HEK293T (cell line): ENCODE results near the gene SRD5A3.

Experiments used
- BHLHE40 ChIP-seq: fragments of 450-650 bp; IDR thresholded peaks from 2 replicates; pipeline ENCODE4 v1.6.1; 2016; ENCODE audit warnings: mild to moderate bottlenecking, moderate library complexity, borderline replicate concordance
- FOXM1 ChIP-seq: fragments of 450-650 bp; IDR thresholded peaks from 2 replicates; pipeline ENCODE4 v1.6.1; 2017; ENCODE audit warnings: mild to moderate bottlenecking, borderline replicate concordance
- NFRKB ChIP-seq: fragments of 450-650 bp; IDR thresholded peaks from 2 replicates; pipeline ENCODE4 v1.6.1; 2016; ENCODE audit warnings: mild to moderate bottlenecking, moderate library complexity
- SP1 ChIP-seq: fragments of 450-650 bp; IDR thresholded peaks from 2 replicates; pipeline ENCODE4 v1.6.1; 2017
- SUZ12 ChIP-seq: fragments of 450-650 bp; IDR thresholded peaks from 2 replicates; pipeline ENCODE4 v1.6.1; 2016; ENCODE audit warnings: mild to moderate bottlenecking
- ZNF384 ChIP-seq: fragments of 450-650 bp; IDR thresholded peaks from 2 replicates; pipeline ENCODE4 v1.6.1; 2016
- TF ChIP-seq, protein P1 (sequence below): fragments of 450-650 bp; IDR thresholded peaks from 2 replicates; pipeline ENCODE4 v1.6.1; 2016

DNA sequence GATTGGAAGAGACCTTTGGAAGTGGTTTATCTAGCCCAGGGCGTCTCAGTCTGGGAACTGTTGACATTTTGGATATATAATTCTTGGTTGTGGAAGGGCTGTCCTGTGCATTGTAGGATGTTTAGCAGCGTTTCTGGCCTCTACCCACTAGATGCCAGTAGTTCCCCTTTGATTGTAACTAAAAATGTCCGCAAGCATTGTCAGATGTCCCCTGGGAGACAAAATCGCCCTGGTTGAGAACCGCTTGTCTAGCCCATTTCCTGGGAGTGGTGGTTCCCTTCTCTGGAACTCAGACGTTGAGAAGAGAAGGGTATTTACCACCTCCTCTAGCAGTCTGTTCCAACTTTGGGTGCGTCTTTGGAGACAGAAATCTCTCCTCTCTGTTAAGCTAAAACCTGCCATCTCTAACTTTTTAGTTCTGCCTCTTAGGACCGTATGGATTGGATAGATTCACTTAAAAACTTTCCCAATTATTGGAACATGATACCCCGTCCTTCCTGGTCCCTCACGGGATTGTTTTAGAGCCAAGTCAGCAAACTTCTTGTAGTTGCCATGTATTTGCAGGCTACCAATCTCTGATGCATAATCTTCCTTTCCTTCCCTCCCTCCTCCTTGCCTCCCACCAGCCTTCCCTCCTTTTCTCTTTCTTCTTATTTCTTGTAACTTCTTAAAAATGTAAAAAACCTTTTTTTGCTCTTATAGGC lies 63.6 kb downstream of the SRD5A3 start:
- TF ChIP-seq SUZ12 (no peak), FOXM1 (no peak), SP1 (no peak), NFRKB (no peak), BHLHE40 (no peak), ZNF384 (no peak)
- TF ChIP-seq, protein P1, sequence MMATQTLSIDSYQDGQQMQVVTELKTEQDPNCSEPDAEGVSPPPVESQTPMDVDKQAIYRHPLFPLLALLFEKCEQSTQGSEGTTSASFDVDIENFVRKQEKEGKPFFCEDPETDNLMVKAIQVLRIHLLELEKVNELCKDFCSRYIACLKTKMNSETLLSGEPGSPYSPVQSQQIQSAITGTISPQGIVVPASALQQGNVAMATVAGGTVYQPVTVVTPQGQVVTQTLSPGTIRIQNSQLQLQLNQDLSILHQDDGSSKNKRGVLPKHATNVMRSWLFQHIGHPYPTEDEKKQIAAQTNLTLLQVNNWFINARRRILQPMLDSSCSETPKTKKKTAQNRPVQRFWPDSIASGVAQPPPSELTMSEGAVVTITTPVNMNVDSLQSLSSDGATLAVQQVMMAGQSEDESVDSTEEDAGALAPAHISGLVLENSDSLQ = no peak
